Measurements from ENCODE around the gene KIF11.
A peak's percentile ranks its signal among the peaks of the same experiment; 100 is the strongest.
"Not testable (repeated sequence)": the region's sequence is repeated elsewhere in the genome, so short reads cannot be mapped to it uniquely, and the experiment has no call there.

Gene KIF11

GRCh38 chr10:92592761-92593618 lies at the start of gene KIF11:
KIF11 (plus strand) TSS chr10:92593130; CDS start chr10:92593376, 246 bp downstream.
- DNase-seq, result peak; percentile 83 to 93 (median 88)

GRCh38 chr10:92544296-92544695 lies 48.6 kb upstream of the KIF11 start:
- no peak for DNase-seq

- no peak for DNase-seq
Measured at GRCh38 chr10:92545556-92545955, 47.4 kb upstream of the KIF11 start.

- DNase-seq, result no peak
Measured at GRCh38 chr10:92547676-92548075, 45.3 kb upstream of the KIF11 start.

GRCh38 chr10:92550924-92551323 lies 42.0 kb upstream of the KIF11 start:
- no peak for DNase-seq

- DNase-seq, result no peak
Measured at GRCh38 chr10:92552310-92552709, 40.6 kb upstream of the KIF11 start.

GRCh38 chr10:92553959-92554358 lies 39.0 kb upstream of the KIF11 start:
- no peak for DNase-seq

- DNase-seq, result no peak
Measured at GRCh38 chr10:92559046-92559445, 33.9 kb upstream of the KIF11 start.

- DNase-seq, result no peak
Measured at GRCh38 chr10:92562424-92562823, 30.5 kb upstream of the KIF11 start.

- no peak for DNase-seq
Measured at GRCh38 chr10:92567952-92568600, 24.9 kb upstream of the KIF11 start.

GRCh38 chr10:92569071-92569470 lies 23.9 kb upstream of the KIF11 start:
- DNase-seq, result no peak

GRCh38 chr10:92569663-92570062 lies 23.3 kb upstream of the KIF11 start:
- not testable (repeated sequence) for DNase-seq

GRCh38 chr10:92571649-92572048 lies 21.3 kb upstream of the KIF11 start:
- DNase-seq, result no peak

GRCh38 chr10:92572362-92573090 lies 20.4 kb upstream of the KIF11 start:
- no peak for DNase-seq

- peak in 2 of 4 experiments; percentile 5 to 18 for DNase-seq
Measured at GRCh38 chr10:92573091-92573797, 19.7 kb upstream of the KIF11 start.

- DNase-seq, result peak; percentile 61 to 71 (median 64)
Measured at GRCh38 chr10:92573798-92574547, 19.0 kb upstream of the KIF11 start, which contains the start of gene IDE. IDE (minus strand) TSS chr10:92574093; CDS start chr10:92574019, 74 bp downstream.

GRCh38 chr10:92574548-92575261 lies 18.2 kb upstream of the KIF11 start:
- no peak for DNase-seq

GRCh38 chr10:92575961-92576360 lies 17.0 kb upstream of the KIF11 start:
- DNase-seq, result no peak

GRCh38 chr10:92582347-92582746 lies 10.6 kb upstream of the KIF11 start:
- not testable (repeated sequence) for DNase-seq

- DNase-seq, result no peak
Measured at GRCh38 chr10:92590623-92591549, 2.0 kb upstream of the KIF11 start.

Measured in activated CD4-positive, CD25-positive, alpha-beta regulatory T cell (primary cell).